ENCODE data around the gene ULBP3.
"Not testable (repeated sequence)": the region's sequence is repeated elsewhere in the genome, so short reads cannot be mapped to it uniquely, and the experiment has no call there.

ULBP3 gene

GRCh38 chr6:150076196-150076893 is 7.4 kb upstream of the ULBP3 start:
- DNase-seq (ENCODE audit: low read depth, low spot score), result no peak

GRCh38 chr6:150075034-150075421 is 6.1 kb upstream of the ULBP3 start:
- no peak for DNase-seq (ENCODE audit: low read depth, low spot score)

GRCh38 chr6:150074396-150075033 is 5.6 kb upstream of the ULBP3 start:
- DNase-seq (ENCODE audit: low read depth, low spot score), result not testable (repeated sequence)

GRCh38 chr6:150072201-150072600 is 3.3 kb upstream of the ULBP3 start:
- no peak for DNase-seq (ENCODE audit: low read depth, low spot score)

- no peak for DNase-seq (ENCODE audit: low read depth, low spot score)
These were observed 1.4 kb upstream of the ULBP3 start for GRCh38 chr6:150070236-150070818.

GRCh38 chr6:150069706-150070105 is 785 bp upstream of the ULBP3 start:
- DNase-seq (ENCODE audit: low read depth, low spot score), result no peak

- DNase-seq (ENCODE audit: low read depth, low spot score), result no peak
These were observed 770 bp downstream of the ULBP3 start for GRCh38 chr6:150068151-150068550.

- no peak for DNase-seq (ENCODE audit: low read depth, low spot score)
These were observed 3.8 kb downstream of the ULBP3 start for GRCh38 chr6:150065083-150065482.

GRCh38 chr6:150063640-150064039 is 5.3 kb downstream of the ULBP3 start:
- DNase-seq (ENCODE audit: low read depth, low spot score), result no peak

GRCh38 chr6:150059973-150060372 is 8.9 kb downstream of the ULBP3 start:
- DNase-seq (ENCODE audit: low read depth, low spot score), result not testable (repeated sequence)

GRCh38 chr6:150058986-150059385 is 9.9 kb downstream of the ULBP3 start:
- no peak for DNase-seq (ENCODE audit: low read depth, low spot score)

GRCh38 chr6:150058231-150058792 is 10.6 kb downstream of the ULBP3 start:
- DNase-seq (ENCODE audit: low read depth, low spot score), result no peak

GRCh38 chr6:150057501-150057951 is 11.4 kb downstream of the ULBP3 start:
- DNase-seq (ENCODE audit: low read depth, low spot score), result no peak

GRCh38 chr6:150056916-150057315 is 12.0 kb downstream of the ULBP3 start:
- no peak for DNase-seq (ENCODE audit: low read depth, low spot score)

- DNase-seq (ENCODE audit: low read depth, low spot score), result no peak
These were observed 12.8 kb downstream of the ULBP3 start for GRCh38 chr6:150056156-150056555.

- no peak for DNase-seq (ENCODE audit: low read depth, low spot score)
These were observed 13.8 kb downstream of the ULBP3 start for GRCh38 chr6:150055131-150055530.

- DNase-seq (ENCODE audit: low read depth, low spot score), result no peak
These were observed 15.5 kb downstream of the ULBP3 start for GRCh38 chr6:150053450-150053849.

- no peak for DNase-seq (ENCODE audit: low read depth, low spot score)
These were observed 18.1 kb downstream of the ULBP3 start for GRCh38 chr6:150050846-150051245.

- no peak for DNase-seq (ENCODE audit: low read depth, low spot score)
These were observed 20.8 kb downstream of the ULBP3 start for GRCh38 chr6:150048099-150048498.

- DNase-seq (ENCODE audit: low read depth, low spot score), result no peak
These were observed 22.0 kb downstream of the ULBP3 start for GRCh38 chr6:150046943-150047342.

- no peak for DNase-seq (ENCODE audit: low read depth, low spot score)
These were observed 24.2 kb downstream of the ULBP3 start for GRCh38 chr6:150044621-150045145.

Measured in activated CD4-positive, CD25-positive, alpha-beta regulatory T cell treated with anti-CD3 and anti-CD28 coated beads, Interleukin-2, amount 50 U/mL, for 16 hours (primary cell).